Subcutaneous adipose tissue (tissue), 4 donors: Measurements from ENCODE around the gene PBX1. TPM values are rescaled to one million over a fixed set of nuclear protein-coding genes. Genes with fewer than 3 reads are reported as not detected.

Experiments used
- total RNA-seq, 4 donors: library from RNA; depleted of rRNA; stranded (reverse); fragments of >200 nt; gene quantifications; one replicate each; pipeline ENCODE4 v1.1.0, GENCODE V29; 2016
- TF ChIP-seq, protein P1 (sequence below): fragments of 450-650 bp; IDR thresholded peaks from one replicate; pipeline ENCODE4 v1.5.1; 2016; ENCODE audit warnings: low read depth, mild to moderate bottlenecking, control low read depth, antibody characterized with exemption, moderate library complexity

The PBX1 gene
- total RNA-seq, 4 donors from 2014 or later = 36.5 to 61.1 (median 54.2) TPM

DNA sequence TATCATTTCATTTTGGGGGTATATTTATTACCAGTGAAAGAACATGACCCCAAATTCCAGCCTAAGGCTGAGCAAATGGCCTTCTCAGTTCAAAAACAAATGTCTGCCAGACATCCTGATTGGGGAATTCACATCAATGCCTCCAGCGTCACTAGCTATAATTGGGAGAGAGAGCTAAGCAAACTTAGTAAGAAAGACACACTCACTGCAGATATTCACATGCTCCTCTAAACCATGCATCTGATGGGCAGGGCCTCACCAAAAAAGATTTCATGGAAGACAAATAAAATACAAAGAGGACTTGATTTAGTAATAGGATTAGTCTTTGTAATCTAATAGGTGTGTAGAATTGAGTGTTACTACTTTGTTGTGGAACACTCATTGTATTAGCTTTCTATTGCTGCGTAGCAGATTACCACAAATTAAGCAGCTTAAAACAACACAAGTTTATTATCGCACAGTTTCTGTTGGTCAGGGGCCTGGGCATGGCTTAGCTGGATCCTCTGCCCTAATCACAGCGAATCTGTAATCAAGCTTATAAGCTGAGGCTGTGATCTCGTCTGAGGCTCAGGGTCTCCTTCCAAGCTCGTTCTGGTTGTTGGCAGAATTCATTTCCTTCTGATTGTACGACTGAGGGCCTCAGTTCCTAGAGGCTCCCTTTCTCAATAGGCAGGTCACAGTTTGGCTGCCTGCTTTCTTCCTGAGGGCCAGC, 243.0 kb downstream of the PBX1 start:
- TF ChIP-seq, protein P1, sequence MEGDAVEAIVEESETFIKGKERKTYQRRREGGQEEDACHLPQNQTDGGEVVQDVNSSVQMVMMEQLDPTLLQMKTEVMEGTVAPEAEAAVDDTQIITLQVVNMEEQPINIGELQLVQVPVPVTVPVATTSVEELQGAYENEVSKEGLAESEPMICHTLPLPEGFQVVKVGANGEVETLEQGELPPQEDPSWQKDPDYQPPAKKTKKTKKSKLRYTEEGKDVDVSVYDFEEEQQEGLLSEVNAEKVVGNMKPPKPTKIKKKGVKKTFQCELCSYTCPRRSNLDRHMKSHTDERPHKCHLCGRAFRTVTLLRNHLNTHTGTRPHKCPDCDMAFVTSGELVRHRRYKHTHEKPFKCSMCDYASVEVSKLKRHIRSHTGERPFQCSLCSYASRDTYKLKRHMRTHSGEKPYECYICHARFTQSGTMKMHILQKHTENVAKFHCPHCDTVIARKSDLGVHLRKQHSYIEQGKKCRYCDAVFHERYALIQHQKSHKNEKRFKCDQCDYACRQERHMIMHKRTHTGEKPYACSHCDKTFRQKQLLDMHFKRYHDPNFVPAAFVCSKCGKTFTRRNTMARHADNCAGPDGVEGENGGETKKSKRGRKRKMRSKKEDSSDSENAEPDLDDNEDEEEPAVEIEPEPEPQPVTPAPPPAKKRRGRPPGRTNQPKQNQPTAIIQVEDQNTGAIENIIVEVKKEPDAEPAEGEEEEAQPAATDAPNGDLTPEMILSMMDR = no peak

DNA sequence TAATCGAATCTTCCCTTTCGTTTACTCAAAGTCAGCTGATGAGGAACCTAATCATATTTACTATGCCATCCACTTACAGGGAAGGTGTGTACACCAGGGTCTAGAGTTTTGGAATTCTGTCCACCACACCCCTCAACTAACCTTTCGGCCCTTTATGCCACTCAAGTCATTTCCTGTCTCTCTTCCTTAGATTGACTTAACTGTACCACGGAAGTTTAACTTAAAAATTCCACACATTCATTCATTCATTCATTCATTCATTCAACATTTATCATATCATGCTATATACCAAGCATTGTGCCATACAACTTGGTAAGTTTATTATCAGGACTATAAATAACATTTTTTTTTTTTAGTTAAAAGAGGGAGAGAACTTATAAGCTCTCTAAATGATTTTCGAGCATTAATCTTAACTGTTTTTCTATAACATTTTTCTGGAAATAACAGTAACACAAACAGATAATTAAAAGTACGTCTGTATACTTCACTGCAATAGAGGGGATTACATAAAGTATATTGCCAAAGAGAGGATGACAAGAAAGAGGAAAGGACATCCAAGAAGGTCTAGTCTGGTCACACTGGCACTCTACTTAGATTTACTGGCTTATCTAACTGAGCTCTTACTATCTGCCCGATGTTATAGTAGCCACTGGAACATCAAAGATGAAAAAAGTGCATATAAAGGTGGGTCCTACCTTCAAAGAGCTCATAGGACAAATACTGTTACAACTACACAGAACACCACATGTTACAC, 243.7 kb downstream of the PBX1 start:
- TF ChIP-seq, protein P1 = no peak

DNA sequence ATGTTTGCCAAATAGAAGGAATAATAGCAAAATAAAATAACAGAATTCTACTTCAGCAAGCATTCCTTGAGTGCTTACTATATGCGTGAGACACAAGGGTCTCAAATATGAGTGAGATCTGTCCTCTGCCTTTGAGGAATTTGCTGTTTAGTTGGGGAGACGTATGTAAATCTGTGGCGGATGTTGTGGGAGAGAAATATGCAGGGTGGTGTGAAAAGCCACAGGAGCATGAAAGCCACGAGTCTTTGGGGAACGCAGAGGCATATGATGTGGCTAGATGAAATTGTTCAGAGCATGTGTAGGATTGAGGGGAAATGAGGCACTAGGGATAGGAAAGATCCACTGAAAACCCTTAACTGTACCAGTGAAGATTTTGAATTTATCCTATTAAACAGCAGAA, 244.4 kb downstream of the PBX1 start:
- TF ChIP-seq, protein P1 = no peak

DNA sequence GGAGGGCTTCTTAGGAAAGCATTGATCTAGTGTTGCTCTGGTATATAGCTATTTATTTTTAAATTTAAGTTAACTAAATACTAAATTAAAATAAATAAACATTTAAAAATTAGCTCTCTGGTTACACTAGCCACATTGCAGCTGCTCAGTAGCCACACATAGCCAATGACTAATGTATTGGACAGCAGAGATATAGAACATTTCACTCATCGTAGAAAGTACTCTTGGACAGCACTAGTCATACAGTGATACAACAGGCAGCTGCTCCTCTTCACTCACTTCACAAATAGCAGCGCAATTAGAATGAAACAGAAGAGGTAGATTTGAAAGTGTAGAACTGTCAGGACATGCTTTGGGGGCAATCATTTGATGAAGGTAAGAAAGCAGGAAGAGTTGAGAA, 245.4 kb downstream of the PBX1 start:
- TF ChIP-seq, protein P1 = no peak

DNA sequence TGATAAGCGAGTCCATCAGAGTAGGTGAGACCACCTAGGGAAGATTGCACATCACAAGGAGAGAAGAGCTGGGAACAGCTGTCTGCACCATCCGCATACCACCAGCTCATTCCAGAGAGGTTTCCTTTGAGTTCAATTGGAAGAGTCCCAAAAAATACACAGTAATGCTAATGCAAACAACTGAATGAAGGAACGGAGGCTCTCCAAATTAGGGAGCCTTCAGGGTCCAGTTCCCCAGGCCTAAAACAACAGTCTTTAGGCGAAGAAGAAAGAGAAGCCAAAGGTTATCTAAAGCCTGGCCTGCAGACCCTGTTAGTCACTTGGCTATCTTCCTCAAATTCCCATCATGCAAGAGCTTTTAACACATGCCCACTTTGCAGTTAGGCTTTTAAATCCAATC, 246.4 kb downstream of the PBX1 start:
- TF ChIP-seq, protein P1 = no peak

DNA sequence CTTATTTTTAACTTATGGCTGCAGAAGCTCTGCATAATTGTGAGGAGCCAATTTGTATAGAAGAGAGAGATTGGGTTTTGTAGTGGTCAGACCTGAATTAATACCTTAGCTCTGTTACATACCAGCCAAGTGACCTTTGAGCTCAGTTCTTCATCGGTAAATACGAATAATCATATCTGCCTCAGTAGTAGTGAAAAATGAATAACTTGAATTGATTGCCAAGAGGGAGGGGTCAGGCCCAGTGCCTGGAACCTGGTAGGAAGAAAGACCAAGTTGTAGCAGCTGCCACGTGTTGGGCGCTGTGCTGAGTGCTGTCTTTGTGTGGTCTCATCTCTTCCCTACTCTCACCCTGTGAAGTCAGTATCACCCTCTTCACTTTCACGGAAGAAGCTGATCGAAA, 247.5 kb downstream of the PBX1 start:
- TF ChIP-seq, protein P1 = no peak

DNA sequence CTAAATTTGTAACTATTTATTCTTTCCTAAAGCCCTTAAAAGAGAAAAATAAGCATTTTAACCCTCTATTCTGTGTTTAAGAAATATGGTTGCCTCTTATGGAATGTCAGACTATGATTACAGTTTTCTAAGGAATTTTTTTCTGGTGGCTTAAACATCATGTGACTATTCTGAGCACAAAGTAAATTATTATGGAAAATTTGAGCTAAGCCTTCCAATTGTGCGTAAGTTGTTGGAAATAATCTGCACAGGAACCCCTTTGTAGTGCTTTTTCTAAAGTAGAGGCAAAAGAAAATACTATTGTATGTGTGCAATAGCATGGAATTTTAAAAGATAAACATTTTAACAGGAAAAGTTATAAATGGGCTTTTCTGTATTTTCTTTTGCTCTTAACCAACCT, 254.8 kb downstream of the PBX1 start:
- TF ChIP-seq, protein P1 = no peak
